Measurements from ENCODE around the gene SLC6A18.

The SLC6A18 gene

DNA sequence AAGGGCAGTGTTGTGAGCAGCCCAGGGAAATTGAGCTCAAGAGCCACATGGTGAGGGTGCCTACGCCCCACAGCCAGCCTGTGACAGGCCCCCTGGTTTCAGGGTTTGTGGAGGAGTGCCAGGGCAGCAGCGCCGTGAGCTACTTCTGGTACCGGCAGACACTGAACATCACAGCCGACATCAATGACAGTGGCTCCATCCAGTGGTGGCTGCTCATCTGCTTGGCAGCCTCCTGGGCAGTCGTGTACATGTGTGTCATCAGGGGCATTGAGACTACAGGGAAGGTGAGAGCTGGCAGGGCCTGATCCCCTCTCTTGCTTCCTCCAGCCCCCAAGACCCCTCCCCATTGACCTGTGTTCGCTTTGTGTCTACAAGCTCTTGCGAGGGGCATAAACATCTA lies 10.2 kb downstream of the SLC6A18 start:
- no peak for DNase-seq

DNA sequence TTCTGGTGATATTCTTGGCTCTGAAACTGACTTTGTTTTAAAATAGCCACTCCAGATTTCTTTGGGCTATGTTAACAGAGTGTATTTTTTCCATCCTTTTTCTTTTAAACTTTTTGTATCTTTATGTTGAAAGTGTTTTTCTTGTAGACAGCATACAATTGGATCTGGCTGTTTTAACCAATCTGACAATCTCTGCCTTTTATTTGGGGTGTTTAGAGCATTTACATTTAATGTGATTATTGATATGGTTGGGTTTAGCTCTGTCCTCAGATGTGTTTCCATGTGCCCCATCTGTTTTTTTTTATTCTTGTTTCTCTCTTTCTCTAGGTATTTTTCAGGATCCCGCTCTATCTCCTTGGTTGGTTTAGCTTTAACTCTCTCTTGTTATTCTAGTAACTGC lies 10.7 kb downstream of the SLC6A18 start:
- DNase-seq = no peak

- DNase-seq = no peak
These were observed 14.5 kb downstream of the SLC6A18 start for GRCh38 chr5:1239505-1240251.

- no peak for DNase-seq
These were observed 15.5 kb downstream of the SLC6A18 start for GRCh38 chr5:1240496-1241260.

DNA sequence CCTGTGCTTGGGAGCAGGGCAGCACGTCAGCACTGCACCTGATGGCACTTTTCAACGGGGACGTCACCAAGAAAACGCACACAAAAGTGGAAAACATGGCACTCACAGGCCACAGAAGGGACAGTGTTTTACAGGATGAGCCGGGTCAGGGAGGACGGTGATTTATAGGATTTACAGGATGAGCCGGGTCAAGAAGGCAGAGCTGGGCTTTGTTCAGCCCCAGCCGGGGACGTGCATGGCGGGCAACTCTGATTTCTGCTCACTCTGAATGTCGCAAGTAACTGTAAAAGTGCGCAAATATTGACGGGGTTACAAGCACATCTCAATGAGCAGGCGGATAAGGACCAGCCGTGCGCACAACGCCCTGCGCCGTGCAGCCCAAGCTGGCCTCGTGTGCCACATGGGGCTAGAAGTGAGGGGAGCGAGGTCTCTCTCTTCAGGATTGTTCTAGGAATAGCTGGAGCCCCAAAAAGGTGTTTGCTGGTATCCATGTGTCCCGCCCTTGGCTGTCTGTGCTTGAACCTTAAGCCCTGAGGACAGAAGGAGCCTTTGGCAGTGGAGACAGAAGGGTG lies 16.4 kb downstream of the SLC6A18 start:
- no peak for DNase-seq

DNA sequence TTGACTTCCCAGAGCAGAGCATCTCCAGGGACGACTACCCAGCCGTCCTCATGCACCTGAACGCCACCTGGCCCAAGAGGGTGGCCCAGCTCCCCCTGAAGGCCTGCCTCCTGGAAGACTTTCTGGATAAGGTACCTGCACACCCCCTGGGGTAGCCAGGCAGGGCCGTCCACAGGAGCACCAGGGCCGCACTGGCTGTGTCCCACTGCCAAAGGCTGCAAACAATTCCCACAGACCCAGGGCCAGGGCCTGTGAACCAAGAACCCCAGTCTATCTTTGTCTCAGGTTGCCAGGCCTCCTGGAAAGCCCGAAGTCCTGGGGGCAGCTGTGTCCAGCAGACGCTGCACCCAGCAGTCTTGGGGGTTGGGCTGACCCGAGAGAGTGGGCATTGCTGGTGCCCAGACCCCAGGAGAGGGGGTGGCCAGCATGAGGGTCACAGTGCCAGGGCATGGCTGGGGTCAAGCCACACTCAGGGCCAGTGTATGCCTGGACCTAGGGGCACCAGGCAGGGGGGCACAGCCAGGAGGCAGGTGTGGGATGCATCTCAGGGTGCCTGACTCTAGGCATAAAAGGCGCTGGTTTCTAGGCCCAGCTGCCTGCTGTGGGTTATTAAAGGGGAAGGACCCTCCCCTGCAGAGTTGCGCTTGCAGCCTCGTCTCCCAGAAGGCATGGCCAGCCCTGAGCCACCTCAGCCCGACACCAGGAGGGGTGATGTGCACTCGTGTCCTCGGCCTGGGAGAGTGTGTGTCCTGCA lies 17.7 kb downstream of the SLC6A18 start:
- no peak for DNase-seq

GRCh38 chr5:1243487-1244130 lies 18.4 kb downstream of the SLC6A18 start:
- DNase-seq = no peak

GRCh38 chr5:1244255-1244654 lies 19.1 kb downstream of the SLC6A18 start:
- DNase-seq = no peak

GRCh38 chr5:1244976-1245375 lies 19.8 kb downstream of the SLC6A18 start:
- no peak for DNase-seq

DNA sequence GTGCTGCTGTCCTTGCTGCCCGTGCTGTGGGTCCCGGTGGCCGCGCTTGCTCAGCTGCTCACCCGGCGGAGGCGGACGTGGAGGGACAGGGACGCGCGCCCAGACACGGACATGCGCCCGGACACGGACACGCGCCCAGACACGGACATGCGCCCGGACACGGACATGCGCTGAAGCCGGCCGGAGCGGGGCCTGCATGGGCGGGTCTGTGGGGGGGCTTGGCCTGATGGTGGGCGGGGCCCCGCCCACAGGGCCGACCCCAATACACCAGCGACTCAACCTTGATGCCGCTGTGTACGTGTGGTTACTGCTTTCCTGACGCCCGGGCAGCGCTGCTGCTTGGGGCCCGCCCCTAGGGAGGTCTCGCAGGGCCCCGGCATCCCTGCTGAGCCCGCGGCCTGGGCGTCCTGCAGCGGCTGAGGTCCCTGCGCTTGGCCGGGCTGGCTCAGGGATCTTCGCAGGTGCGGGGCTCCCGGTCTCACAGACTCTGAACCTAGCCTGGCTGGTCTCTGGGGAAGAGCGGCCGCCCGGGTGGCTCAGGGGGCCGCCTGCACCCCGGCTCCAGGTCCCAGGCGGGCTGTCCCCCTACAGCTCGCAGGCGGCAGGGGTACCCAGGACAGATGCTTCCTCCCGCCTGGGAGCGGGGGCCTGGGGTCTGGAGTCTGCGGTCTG lies 20.9 kb downstream of the SLC6A18 start:
- no peak for DNase-seq

DNA sequence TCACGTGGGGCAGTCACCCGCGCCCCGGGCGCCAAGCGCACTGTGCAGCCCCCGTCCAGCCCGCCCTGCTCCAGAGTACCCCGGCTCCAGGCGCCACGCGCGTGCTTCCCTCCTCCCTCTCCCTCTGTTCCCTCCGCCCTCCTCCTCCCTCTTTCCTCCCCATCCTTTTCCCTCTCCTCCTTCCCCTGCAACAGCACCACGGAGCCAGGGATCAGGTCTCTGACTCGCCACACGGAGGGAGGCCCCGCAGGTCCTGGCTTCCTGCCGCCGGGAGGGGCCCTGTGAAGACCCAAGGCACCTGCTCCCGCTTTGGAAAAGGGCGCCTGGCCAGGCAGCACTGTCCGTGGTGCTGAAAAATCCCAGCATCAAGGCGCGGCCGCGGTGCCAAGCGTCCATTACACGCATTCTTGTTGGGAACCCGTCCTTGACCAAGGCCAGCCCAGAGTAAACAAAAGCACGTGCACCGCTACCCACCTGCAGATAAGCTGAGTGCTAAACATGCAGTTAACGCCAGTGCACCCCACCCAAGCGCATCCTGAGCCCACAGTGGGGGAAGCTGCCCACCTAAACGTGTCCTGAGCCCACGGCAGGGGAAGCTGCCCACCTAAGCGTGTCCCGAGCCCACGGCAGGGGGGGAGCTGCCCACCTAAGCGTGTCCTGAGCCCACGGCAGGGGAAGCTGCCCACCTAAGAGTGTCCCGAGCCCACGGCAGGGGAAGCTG lies 21.7 kb downstream of the SLC6A18 start:
- no peak for DNase-seq

DNA sequence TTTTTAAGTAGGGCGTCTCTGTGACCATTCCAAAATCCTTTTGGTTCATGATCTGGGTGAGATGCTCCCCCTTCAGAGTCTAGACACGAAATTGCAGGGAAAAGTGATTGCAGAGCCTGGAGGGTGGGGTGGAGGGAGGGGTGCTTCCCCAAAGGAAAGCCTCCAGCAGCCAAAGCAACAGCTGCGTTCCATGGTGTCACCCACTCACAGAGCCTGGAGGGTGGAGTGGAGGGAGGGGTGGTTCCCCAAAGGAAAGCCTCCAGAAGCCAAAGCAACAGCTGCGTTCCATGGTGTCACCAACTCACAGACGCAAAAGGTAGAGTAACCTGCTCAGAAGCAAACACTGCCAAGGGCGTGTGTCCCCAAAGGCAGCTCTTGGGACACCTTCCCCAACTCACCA lies 22.6 kb downstream of the SLC6A18 start:
- no peak for DNase-seq

GRCh38 chr5:1249366-1250280 lies 24.4 kb downstream of the SLC6A18 start:
- DNase-seq = no peak

GRCh38 chr5:1251678-1252580 lies 26.7 kb downstream of the SLC6A18 start:
- no peak for DNase-seq

DNA sequence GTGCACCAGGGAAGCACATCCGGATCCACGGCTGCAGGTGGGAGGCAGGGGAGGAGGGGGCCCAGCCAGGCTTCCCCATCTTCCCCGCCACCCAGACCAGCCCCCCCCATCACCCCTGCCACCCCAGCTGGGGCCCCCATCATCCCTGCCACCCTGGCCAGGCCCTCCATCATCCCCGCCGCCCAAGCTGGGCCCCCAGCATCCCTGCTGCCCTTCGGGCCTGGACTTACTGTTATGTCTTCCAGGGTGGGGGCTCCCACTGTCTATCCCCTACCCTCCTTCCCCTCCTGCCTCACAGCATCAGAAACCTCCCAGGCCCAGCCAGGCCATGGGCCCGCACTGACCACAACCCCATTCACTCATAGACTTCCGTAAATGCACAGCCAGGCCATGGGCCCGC lies 27.5 kb downstream of the SLC6A18 start:
- DNase-seq = no peak

DNA sequence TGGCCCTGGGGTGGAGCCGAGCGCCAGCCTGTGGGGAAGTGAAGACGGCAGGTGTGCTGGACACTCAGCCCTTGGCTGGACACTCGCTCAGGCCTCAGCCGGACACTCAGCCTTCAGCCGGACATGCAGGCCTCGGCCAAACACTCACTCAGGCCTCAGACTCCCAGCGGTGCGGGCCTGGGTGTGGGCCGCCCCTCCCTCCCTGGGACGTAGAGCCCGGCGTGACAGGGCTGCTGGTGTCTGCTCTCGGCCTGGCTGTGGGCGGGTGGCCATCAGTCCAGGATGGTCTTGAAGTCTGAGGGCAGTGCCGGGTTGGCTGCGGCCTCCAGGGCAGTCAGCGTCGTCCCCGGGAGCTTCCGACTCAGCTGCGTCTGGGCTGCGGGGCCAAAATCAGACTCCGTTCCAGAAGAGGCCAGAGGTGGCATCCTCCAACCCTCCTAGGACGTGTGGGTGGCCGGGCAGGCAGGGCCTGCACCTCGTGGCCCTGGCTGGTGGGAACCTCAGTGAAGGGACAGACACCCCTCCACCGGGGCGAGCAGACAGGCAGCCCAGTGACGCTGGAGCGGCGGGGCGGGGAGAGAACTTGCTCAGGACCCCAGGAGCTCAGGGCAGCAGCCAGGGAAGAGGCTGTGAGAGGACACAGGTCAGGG lies 28.4 kb downstream of the SLC6A18 start:
- DNase-seq = no peak

- no peak for DNase-seq
These were observed 29.0 kb downstream of the SLC6A18 start for GRCh38 chr5:1254196-1254595.

DNA sequence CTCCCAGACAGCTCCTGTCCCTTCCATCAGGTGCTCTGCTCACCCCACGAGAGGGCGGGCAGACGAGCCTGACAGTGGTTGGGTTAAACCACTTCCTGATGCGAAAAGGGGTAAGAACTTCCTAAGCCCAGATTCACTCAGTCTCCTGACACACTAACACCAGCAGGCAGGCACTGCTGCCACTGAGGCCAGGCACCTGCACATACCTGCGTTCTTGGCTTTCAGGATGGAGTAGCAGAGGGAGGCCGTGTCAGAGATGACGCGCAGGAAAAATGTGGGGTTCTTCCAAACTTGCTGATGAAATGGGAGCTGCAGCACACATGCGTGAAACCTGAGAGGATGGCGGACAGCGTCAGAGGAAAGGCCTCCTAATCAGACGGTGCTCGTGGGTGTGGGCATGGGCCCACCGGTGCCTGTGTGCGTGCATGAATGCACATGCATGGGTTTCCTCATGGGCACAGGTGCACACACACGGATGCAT lies 29.9 kb downstream of the SLC6A18 start:
- no peak for DNase-seq

All from fibroblast of skin of abdomen (primary cell).